HEK293 (cell line): ENCODE data around the gene NYNRIN.

Experiments
- CTCF ChIA-PET: fragments of 350-600 bp; formaldehyde crosslinking; extraction: SDS; loops from one replicate; lab custom pipeline; 2021; ENCODE audit warnings: antibody characterized with exemption; lab: Yijun Ruan, JAX
- POLR2A ChIA-PET: fragments of 300-600 bp; formaldehyde crosslinking; extraction: SDS; loops from one replicate; lab custom pipeline; 2020; ENCODE audit warnings: antibody characterized with exemption, inconsistent platforms; lab: Yijun Ruan, JAX
- H3K27ac ChIP-seq: fragments of 200-500 bp; sonication (Bioruptor generic); 2 replicates; pipeline ENCODE4 v1.5.1; 2014; ENCODE audit warnings: low read depth, low read length, control low read depth, inconsistent platforms; ENCODE audit errors: extremely low read depth
- H3K36me3 ChIP-seq, 2 experiments: fragments of 200-500 bp in 1 of 2; sonication (Bioruptor generic) in 1 of 2; 1 replicate in 1 of 2; 2 replicates in 1 of 2; pipeline ENCODE4 v1.5.1; 2014 to 2017; ENCODE audit warnings: inconsistent platforms in 2 of 2, low read length in 2 of 2; ENCODE audit not compliant: control insufficient read depth in 2 of 2, insufficient read depth in 1 of 2
- H3K4me1 ChIP-seq: fragments of 200-500 bp; sonication (Bioruptor generic); 2 replicates; pipeline ENCODE4 v1.5.1; 2014; ENCODE audit warnings: mild to moderate bottlenecking, low read length, inconsistent platforms; ENCODE audit not compliant: control insufficient read depth, insufficient read depth
- H3K4me3 ChIP-seq: 2 replicates; pipeline ENCODE4 v1.5.1; 2011; ENCODE audit warnings: low read depth, mild to moderate bottlenecking, control low read depth, low read length, moderate library complexity
- H3K9me3 ChIP-seq: fragments of 200-500 bp; sonication (Bioruptor generic); 2 replicates; pipeline ENCODE4 v1.5.1; 2014; ENCODE audit warnings: low read depth, low read length, inconsistent platforms; ENCODE audit not compliant: control insufficient read depth, insufficient read depth
- RBAK ChIP-seq: fragments of 450-650 bp; formaldehyde crosslinking; IDR thresholded peaks from 2 replicates; pipeline ENCODE4 v1.5.1; 2016; ENCODE audit warnings: missing biosample characterization, missing genetic modification characterization
- TRIM28 ChIP-seq: IDR thresholded peaks from 2 replicates; pipeline ENCODE4 v1.6.1; 2011; ENCODE audit warnings: low read length, control low read depth, borderline replicate concordance
- ZBTB17 ChIP-seq: fragments of 450-650 bp; formaldehyde crosslinking; IDR thresholded peaks from 2 replicates; pipeline ENCODE4 v1.5.1; 2016; ENCODE audit warnings: missing biosample characterization, missing genetic modification characterization
- ZNF138 ChIP-seq: fragments of 450-650 bp; formaldehyde crosslinking; IDR thresholded peaks from 2 replicates; pipeline ENCODE4 v1.5.1; 2016; ENCODE audit warnings: missing biosample characterization, missing genetic modification characterization, borderline replicate concordance
- ZNF202 ChIP-seq: fragments of 450-650 bp; formaldehyde crosslinking; IDR thresholded peaks from 2 replicates; pipeline ENCODE4 v1.5.1; 2016; ENCODE audit warnings: missing biosample characterization, missing genetic modification characterization, borderline replicate concordance
- ZNF292 ChIP-seq: fragments of 450-650 bp; formaldehyde crosslinking; IDR thresholded peaks from 2 replicates; pipeline ENCODE4 v1.5.1; 2016; ENCODE audit warnings: low read depth, missing biosample characterization, missing genetic modification characterization, borderline replicate concordance
- ZNF341 ChIP-seq: fragments of 450-650 bp; formaldehyde crosslinking; IDR thresholded peaks from 2 replicates; pipeline ENCODE4; 2016; ENCODE audit warnings: low read depth, missing biosample characterization, missing genetic modification characterization
- ZNF423 ChIP-seq: fragments of 450-650 bp; formaldehyde crosslinking; IDR thresholded peaks from 2 replicates; pipeline ENCODE4 v1.5.1; 2016; ENCODE audit warnings: missing biosample characterization, missing genetic modification characterization
- ZNF426 ChIP-seq: fragments of 450-650 bp; formaldehyde crosslinking; IDR thresholded peaks from 2 replicates; pipeline ENCODE4 v1.5.1; 2017; ENCODE audit warnings: missing biosample characterization, missing genetic modification characterization, mild to moderate bottlenecking, inconsistent platforms, moderate library complexity
- ZNF48 ChIP-seq: fragments of 450-650 bp; formaldehyde crosslinking; IDR thresholded peaks from 2 replicates; pipeline ENCODE4 v1.5.1; 2016; ENCODE audit warnings: missing biosample characterization, missing genetic modification characterization
- ZNF548 ChIP-seq: fragments of 450-650 bp; formaldehyde crosslinking; IDR thresholded peaks from 2 replicates; pipeline ENCODE4 v1.5.1; 2016; ENCODE audit warnings: missing biosample characterization, missing genetic modification characterization
- ZNF768 ChIP-seq: fragments of 450-650 bp; formaldehyde crosslinking; IDR thresholded peaks from 2 replicates; pipeline ENCODE4 v1.5.1; 2018; ENCODE audit warnings: missing biosample characterization, mild to moderate bottlenecking, missing genetic modification characterization
- ZSCAN16 ChIP-seq: fragments of 450-650 bp; formaldehyde crosslinking; IDR thresholded peaks from 2 replicates; pipeline ENCODE4 v1.5.1; 2016; ENCODE audit warnings: missing biosample characterization, missing genetic modification characterization
- TF ChIP-seq, protein P1 (sequence below): fragments of 450-650 bp; formaldehyde crosslinking; optimal IDR thresholded peaks from 2 replicates; pipeline ENCODE3; 2016; ENCODE audit warnings: missing biosample characterization, mild to moderate bottlenecking, missing genetic modification characterization
- TF ChIP-seq, protein P2 (sequence below): IDR thresholded peaks from 2 replicates; pipeline ENCODE4 v1.6.1; 2011; ENCODE audit warnings: mild to moderate bottlenecking, low read depth, low read length, borderline replicate concordance
- TF ChIP-seq, protein P3 (sequence below): fragments of 450-650 bp; formaldehyde crosslinking; IDR thresholded peaks from 2 replicates; pipeline ENCODE4 v1.5.1; 2016; ENCODE audit warnings: missing biosample characterization, missing genetic modification characterization

The NYNRIN gene

DNA sequence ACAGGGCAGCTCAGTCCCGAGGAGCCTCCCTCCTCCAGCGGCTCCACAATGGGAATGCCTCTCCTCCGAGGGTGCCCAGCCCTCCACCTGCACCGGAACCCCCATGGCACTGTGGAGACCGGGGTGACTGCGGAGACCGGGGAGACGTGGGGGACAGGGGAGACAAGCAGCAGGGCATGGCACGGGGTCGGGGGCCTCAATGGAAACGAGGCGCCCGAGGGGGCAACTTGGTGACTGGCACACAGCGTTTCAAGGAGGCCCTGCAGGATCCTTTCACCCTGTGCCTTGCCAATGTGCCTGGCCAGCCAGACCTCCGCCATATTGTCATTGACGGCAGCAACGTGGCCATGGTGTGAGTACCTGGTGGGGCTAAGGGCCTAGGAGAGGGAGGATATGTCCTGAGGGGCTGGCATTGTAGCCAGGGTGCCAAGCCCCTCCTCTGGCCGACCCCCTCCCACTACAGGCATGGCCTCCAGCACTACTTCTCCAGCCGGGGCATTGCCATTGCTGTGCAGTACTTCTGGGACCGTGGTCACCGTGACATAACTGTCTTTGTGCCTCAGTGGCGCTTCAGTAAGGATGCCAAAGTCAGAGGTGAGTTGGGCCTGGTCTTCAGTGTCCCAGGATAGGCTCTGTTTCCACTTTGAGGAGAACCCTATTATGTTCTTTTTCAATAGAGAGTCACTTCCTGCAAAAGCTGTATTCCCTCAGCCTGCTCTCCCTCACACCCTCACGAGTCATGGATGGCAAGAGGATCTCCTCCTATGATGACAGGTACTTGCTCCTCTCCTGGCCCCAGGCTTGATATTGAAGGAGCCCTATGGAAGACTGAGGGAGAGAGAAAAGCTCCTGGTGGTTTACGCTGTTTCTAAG is 33.7 kb downstream of the NYNRIN start:
- H3K4me1 ChIP-seq = peaks cover 3% of the 10 kb centered on the region; the same call in 1 of the 2 replicates
- H3K4me3 ChIP-seq = no peak overlapping the region
- POLR2A ChIA-PET = interaction anchor here (0.9 to 3.0 kb wide), 14 partner anchors 9 to 190 kb away, joined by 3 to 45 read pairs (median 6); partner anchors contain the start of genes ADCY4, CIDEB, DHRS1 and NOP9

DNA sequence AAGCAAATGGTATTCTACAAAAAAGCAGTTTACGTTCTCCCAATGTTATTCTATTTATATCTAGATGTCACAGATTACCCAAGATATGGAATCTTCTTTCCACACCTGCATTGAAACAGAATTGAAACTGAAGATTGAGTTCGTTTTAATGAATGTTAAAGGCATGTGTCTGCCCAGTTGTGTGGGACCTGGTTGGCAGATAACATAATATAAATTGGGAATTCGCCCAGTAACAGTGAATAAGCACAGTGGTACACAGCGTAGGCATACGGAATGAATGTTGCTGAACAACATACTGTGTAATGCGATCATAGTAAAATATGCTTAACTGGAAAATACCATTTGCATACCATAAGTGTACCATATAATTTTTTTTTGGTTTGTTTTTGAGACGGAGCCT is 35.2 kb downstream of the NYNRIN start:
- CTCF ChIA-PET = interaction anchor here (1.0 to 13.9 kb wide), 3 partner anchors 63 to 103 kb away, joined by 3 to 468 read pairs (median 96); partner anchors contain the start of gene ADCY4
- TF ChIP-seq ZNF138 (no peak), ZSCAN16 (tag by site-specific recombination) (no peak), ZNF341 (no peak), ZNF48 (tag by site-specific recombination) (no peak)
- TF ChIP-seq, protein P1, sequence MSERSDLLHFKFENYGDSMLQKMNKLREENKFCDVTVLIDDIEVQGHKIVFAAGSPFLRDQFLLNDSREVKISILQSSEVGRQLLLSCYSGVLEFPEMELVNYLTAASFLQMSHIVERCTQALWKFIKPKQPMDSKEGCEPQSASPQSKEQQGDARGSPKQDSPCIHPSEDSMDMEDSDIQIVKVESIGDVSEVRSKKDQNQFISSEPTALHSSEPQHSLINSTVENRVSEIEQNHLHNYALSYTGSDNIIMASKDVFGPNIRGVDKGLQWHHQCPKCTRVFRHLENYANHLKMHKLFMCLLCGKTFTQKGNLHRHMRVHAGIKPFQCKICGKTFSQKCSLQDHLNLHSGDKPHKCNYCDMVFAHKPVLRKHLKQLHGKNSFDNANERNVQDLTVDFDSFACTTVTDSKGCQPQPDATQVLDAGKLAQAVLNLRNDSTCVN (tag by site-specific recombination) = no peak
- no peak overlapping the region for H3K4me3 ChIP-seq
- peaks cover 3% of the 10 kb centered on the region; the same call in 1 of the 2 replicates for H3K4me1 ChIP-seq
- no peak overlapping the region for H3K27ac ChIP-seq
- POLR2A ChIA-PET = interaction anchor here (1.4 to 2.9 kb wide), 2 partner anchors 11 to 100 kb away, joined by 3 to 10 read pairs; no protein-coding TSS in a partner anchor
- H3K36me3 ChIP-seq = peaks cover 0 to 76% of the 10 kb centered on the region in 2 experiments; a peak in 2 of 3 replicates
- no peaks in the 10 kb centered on the region for H3K9me3 ChIP-seq

More for the DNA sequence above, 33.7 kb downstream of the NYNRIN start:
- H3K9me3 ChIP-seq = no peaks in the 10 kb centered on the region
- CTCF ChIA-PET = interaction anchor here (0.6 to 13.9 kb wide), 40 partner anchors 9 to 954 kb away, joined by 3 to 468 read pairs (median 8); partner anchors contain the start of genes ADCY4, CIDEB, LTB4R2 and NYNRIN
- TF ChIP-seq, protein P2, sequence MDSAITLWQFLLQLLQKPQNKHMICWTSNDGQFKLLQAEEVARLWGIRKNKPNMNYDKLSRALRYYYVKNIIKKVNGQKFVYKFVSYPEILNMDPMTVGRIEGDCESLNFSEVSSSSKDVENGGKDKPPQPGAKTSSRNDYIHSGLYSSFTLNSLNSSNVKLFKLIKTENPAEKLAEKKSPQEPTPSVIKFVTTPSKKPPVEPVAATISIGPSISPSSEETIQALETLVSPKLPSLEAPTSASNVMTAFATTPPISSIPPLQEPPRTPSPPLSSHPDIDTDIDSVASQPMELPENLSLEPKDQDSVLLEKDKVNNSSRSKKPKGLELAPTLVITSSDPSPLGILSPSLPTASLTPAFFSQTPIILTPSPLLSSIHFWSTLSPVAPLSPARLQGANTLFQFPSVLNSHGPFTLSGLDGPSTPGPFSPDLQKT = no peak
- TF ChIP-seq ZNF548 (tag by site-specific recombination) (no peak), ZNF292 (tag by site-specific recombination) (no peak), ZNF202 (tag by site-specific recombination) (no peak), ZBTB17 (no peak), ZNF423 (no peak), RBAK (no peak), ZNF768 (tag by site-specific recombination) (no peak), ZNF426 (tag by site-specific recombination) (no peak), TRIM28 (no peak)
- TF ChIP-seq, protein P3, sequence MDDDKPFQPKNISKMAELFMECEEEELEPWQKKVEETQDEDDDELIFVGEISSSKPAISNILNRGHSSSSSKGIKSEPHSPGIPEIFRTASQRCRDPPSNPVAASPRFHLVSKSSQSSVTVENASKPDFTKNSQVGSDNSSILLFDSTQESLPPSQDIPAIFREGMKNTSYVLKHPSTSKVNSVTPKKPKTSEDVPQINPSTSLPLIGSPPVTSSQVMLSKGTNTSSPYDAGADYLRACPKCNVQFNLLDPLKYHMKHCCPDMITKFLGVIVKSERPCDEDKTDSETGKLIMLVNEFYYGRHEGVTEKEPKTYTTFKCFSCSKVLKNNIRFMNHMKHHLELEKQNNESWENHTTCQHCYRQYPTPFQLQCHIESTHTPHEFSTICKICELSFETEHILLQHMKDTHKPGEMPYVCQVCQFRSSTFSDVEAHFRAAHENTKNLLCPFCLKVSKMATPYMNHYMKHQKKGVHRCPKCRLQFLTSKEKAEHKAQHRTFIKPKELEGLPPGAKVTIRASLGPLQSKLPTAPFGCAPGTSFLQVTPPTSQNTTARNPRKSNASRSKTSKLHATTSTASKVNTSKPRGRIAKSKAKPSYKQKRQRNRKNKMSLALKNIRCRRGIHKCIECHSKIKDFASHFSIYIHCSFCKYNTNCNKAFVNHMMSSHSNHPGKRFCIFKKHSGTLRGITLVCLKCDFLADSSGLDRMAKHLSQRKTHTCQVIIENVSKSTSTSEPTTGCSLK (tag by site-specific recombination) = no peak
- peaks cover 0 to 60% of the 10 kb centered on the region in 2 experiments; a peak in 2 of 3 replicates for H3K36me3 ChIP-seq
- H3K27ac ChIP-seq = no peak overlapping the region
